Parathyroid adenoma (tissue), 2 donors: ENCODE results near the gene GIMD1.

Source experiments
- H2AFZ ChIP-seq: fragments of 300-600 bp; sonication (generic); one replicate; pipeline ENCODE4 v1.7.0; 2017; ENCODE audit warnings: antibody characterized with exemption, mild to moderate bottlenecking
- H3K27ac ChIP-seq: fragments of 300-600 bp; sonication (generic); one replicate; pipeline ENCODE4 v1.7.0; 2017
- H3K27me3 ChIP-seq: fragments of 300-600 bp; sonication (generic); one replicate; pipeline ENCODE4 v1.7.0; 2017; ENCODE audit warnings: low read length; ENCODE audit not compliant: control insufficient read depth, insufficient read depth
- H3K36me3 ChIP-seq: fragments of 300-600 bp; sonication (generic); one replicate; pipeline ENCODE4 v1.7.0; 2017; ENCODE audit warnings: low read length; ENCODE audit not compliant: control insufficient read depth, insufficient read depth
- H3K4me1 ChIP-seq: fragments of 300-600 bp; sonication (generic); one replicate; pipeline ENCODE4 v1.7.0; 2017; ENCODE audit warnings: control low read depth
- H3K4me2 ChIP-seq: fragments of 300-600 bp; sonication (generic); one replicate; pipeline ENCODE4 v1.7.0; 2017; ENCODE audit warnings: low read length
- H3K4me3 ChIP-seq: fragments of 300-600 bp; sonication (generic); one replicate; pipeline ENCODE4 v1.7.0; 2017; ENCODE audit warnings: low read depth, low read length
- H3K79me2 ChIP-seq: fragments of 300-600 bp; sonication (generic); one replicate; pipeline ENCODE4 v1.7.0; 2017; ENCODE audit warnings: control low read depth
- H3K9ac ChIP-seq: fragments of 300-600 bp; sonication (generic); one replicate; pipeline ENCODE4 v1.7.0; 2017; ENCODE audit warnings: mild to moderate bottlenecking
- H3K9me3 ChIP-seq: fragments of 300-600 bp; sonication (generic); one replicate; pipeline ENCODE4 v1.7.0; 2017; ENCODE audit warnings: low read length; ENCODE audit not compliant: control insufficient read depth
- CTCF ChIP-seq: fragments of 300-600 bp; sonication (generic); IDR thresholded peaks from one replicate; pipeline ENCODE4 v1.7.0; 2017; ENCODE audit warnings: antibody characterized with exemption, mild to moderate bottlenecking
- donor health status: primary hyperparathyroidism.

The GIMD1 gene

GRCh38 chr4:106365613-106366012, 3.0 kb downstream of the GIMD1 start:
- no peak for TF ChIP-seq CTCF
- Histone ChIP-seq H3K4me3 (no peak overlapping the region), H3K9ac (no peak overlapping the region), H3K4me1 (no peaks in the 10 kb centered on the region), H3K27me3 (no peaks in the 10 kb centered on the region), H3K79me2 (no peaks in the 10 kb centered on the region), H3K4me2 (no peak overlapping the region), H3K9me3 (no peaks in the 10 kb centered on the region), H2AFZ (no peak overlapping the region), H3K27ac (no peak overlapping the region), H3K36me3 (no peaks in the 10 kb centered on the region)

GRCh38 chr4:106364282-106364681, 4.3 kb downstream of the GIMD1 start:
- Histone ChIP-seq H3K9me3 (no peaks in the 10 kb centered on the region), H3K79me2 (no peaks in the 10 kb centered on the region), H3K9ac (no peak overlapping the region), H3K36me3 (no peaks in the 10 kb centered on the region), H3K27ac (no peak overlapping the region), H3K4me3 (no peak overlapping the region), H3K4me1 (no peaks in the 10 kb centered on the region), H3K27me3 (no peaks in the 10 kb centered on the region), H3K4me2 (no peak overlapping the region), H2AFZ (no peak overlapping the region)
- TF ChIP-seq CTCF, result no peak

GRCh38 chr4:106362086-106362825, 6.3 kb downstream of the GIMD1 start:
- Histone ChIP-seq H3K9ac (no peak overlapping the region), H2AFZ (no peak overlapping the region), H3K4me2 (no peak overlapping the region), H3K79me2 (no peaks in the 10 kb centered on the region), H3K27me3 (no peaks in the 10 kb centered on the region), H3K9me3 (no peaks in the 10 kb centered on the region), H3K4me3 (no peak overlapping the region), H3K27ac (no peak overlapping the region), H3K4me1 (no peaks in the 10 kb centered on the region), H3K36me3 (no peaks in the 10 kb centered on the region)
- TF ChIP-seq CTCF, result no peak

- no peaks in the 10 kb centered on the region for H3K27me3 ChIP-seq
- no peak for TF ChIP-seq CTCF
- H3K4me2 ChIP-seq, result no peak overlapping the region
- no peak overlapping the region for H3K4me3 ChIP-seq
- H3K27ac ChIP-seq, result no peak overlapping the region
- no peak overlapping the region for H3K9ac ChIP-seq
- no peaks in the 10 kb centered on the region for H3K79me2 ChIP-seq
- no peaks in the 10 kb centered on the region for H3K4me1 ChIP-seq
- H3K9me3 ChIP-seq, result no peaks in the 10 kb centered on the region
- H3K36me3 ChIP-seq, result no peaks in the 10 kb centered on the region
- no peak overlapping the region for H2AFZ ChIP-seq
Measured at GRCh38 chr4:106358899-106359298, 9.7 kb downstream of the GIMD1 start.

DNA sequence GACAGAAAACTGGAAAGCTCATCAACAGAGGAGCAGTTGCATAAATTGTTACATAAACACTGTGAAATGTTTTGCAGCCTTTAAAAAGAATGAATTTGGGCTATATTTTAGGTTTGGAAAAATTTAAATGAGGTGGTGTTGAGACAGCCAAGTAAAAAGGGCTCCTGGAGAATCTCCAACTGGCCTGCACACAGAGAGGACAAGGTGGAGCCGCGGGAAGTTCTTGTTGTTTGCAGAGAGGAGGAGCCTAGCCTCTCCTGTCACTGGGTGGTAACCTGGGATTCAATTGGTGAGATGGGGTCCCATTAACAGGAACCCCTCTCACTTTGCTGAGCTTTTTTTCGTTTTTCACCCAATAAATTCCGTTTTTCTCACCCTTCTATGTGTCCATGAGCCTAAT, 13.4 kb downstream of the GIMD1 start:
- TF ChIP-seq CTCF, result no peak
- H3K4me2 ChIP-seq, result no peak overlapping the region
- no peaks in the 10 kb centered on the region for H3K27me3 ChIP-seq
- no peaks in the 10 kb centered on the region for H3K36me3 ChIP-seq
- H3K4me3 ChIP-seq, result no peak overlapping the region
- no peaks in the 10 kb centered on the region for H3K4me1 ChIP-seq
- no peak overlapping the region for H3K27ac ChIP-seq
- H3K9me3 ChIP-seq, result no peaks in the 10 kb centered on the region
- H2AFZ ChIP-seq, result no peak overlapping the region
- H3K79me2 ChIP-seq, result no peaks in the 10 kb centered on the region
- no peak overlapping the region for H3K9ac ChIP-seq
